Panc1 (cell line): Measurements from ENCODE around the gene EIF4ENIF1. TPM values are rescaled to one million over a fixed set of nuclear protein-coding genes. Genes with fewer than 3 reads are reported as not detected.

Experiments
- ATAC-seq: fragments of 200-7000 bp; cut with Tn5 transposase; 2 replicates; pipeline ENCODE4 v1.9.1; 2020; ENCODE audit warnings: mild to moderate bottlenecking, moderate library complexity
- BruUV-seq: library from RNA; stranded (reverse); fragments of 400-500 nt; replicated peaks from 2 replicates; lab custom pipeline; 2021; lab: Mats Ljungman, UMichigan
- CTCF ChIA-PET: fragments of 300-600 bp; sonication (Branson Sonifier 250); formaldehyde crosslinking; loops from one replicate; lab custom pipeline; 2022; ENCODE audit warnings: antibody characterized with exemption; lab: Charles Lee
- POLR2A ChIA-PET: fragments of 300-600 bp; sonication (Branson Sonifier 250); formaldehyde crosslinking; loops from one replicate; lab custom pipeline; 2022; ENCODE audit warnings: antibody characterized with exemption; lab: Charles Lee
- DNase-seq: peaks from one replicate; pipeline ENCODE4 v3.0.0-alpha.2; 2010; ENCODE audit warnings: low read depth, low spot score
- H3K27ac ChIP-seq: 2 replicates; pipeline ENCODE4 v1.5.1; 2011; ENCODE audit warnings: mild to moderate bottlenecking, low read length, inconsistent platforms
- H3K27me3 ChIP-seq: fragments of 200-500 bp; sonication (Bioruptor generic); 2 replicates; pipeline ENCODE4 v1.6.0; 2014; ENCODE audit warnings: low read length, inconsistent platforms; ENCODE audit not compliant: control insufficient read depth, insufficient read depth
- H3K36me3 ChIP-seq: fragments of 200-500 bp; sonication (Bioruptor generic); 2 replicates; pipeline ENCODE4 v1.5.1; 2014; ENCODE audit warnings: inconsistent platforms, mild to moderate bottlenecking, low read length, moderate library complexity; ENCODE audit not compliant: control insufficient read depth, insufficient read depth
- H3K4me1 ChIP-seq: 2 replicates; pipeline ENCODE4 v1.5.1; 2011; ENCODE audit warnings: inconsistent platforms, mild to moderate bottlenecking, low read length, moderate library complexity; ENCODE audit not compliant: control insufficient read depth, insufficient read depth
- H3K4me3 ChIP-seq, 2 experiments: 2 replicates each; pipeline ENCODE4 v1.5.1; 2011 to 2012; ENCODE audit warnings: low read depth in 2 of 2, low read length in 2 of 2, mild to moderate bottlenecking in 2 of 2, inconsistent platforms in 1 of 2, moderate library complexity in 1 of 2
- H3K9me3 ChIP-seq: fragments of 200-500 bp; sonication (Bioruptor generic); 2 replicates; pipeline ENCODE4 v1.5.1; 2014; ENCODE audit warnings: low read depth, mild to moderate bottlenecking, inconsistent platforms, low read length, moderate library complexity; ENCODE audit not compliant: control insufficient read depth, insufficient read depth
- POLR2AphosphoS5 ChIP-seq: IDR thresholded peaks from 2 replicates; pipeline ENCODE4 v1.6.1; 2012; ENCODE audit warnings: mild to moderate bottlenecking, low read depth, low read length, moderate library complexity
- SIN3A ChIP-seq: IDR thresholded peaks from 2 replicates; pipeline ENCODE4 v1.6.1; 2012; ENCODE audit warnings: low read depth, mild to moderate bottlenecking, low read length, moderate library complexity, borderline replicate concordance; ENCODE audit not compliant: insufficient read depth
- TCF7L2 ChIP-seq: IDR thresholded peaks from 2 replicates; pipeline ENCODE4 v1.6.1; 2011; ENCODE audit warnings: mild to moderate bottlenecking, low read depth, low read length, inconsistent platforms
- in situ Hi-C: cut with HindIII; loops from 2 replicates; pipeline ENCODE4 v1.10.0; 2016; ENCODE audit warnings: low sequenced_read_pairs, low pct_unique_long_range_greater_than_20kb
- intact Hi-C: fragments of 100-400 bp; cut with micrococcal nuclease; formaldehyde crosslinking; loops from one replicate; pipeline ENCODE4 v1.10.0; 2022; ENCODE audit not compliant: unreplicated experiment
- total RNA-seq: library from RNA; stranded (reverse); gene quantifications from one replicate; pipeline ENCODE4 v1.2.1, GENCODE V29; 2021; ENCODE audit not compliant: unreplicated experiment
- TF ChIP-seq, protein P1 (sequence below): fragments of 450-650 bp; IDR thresholded peaks from 2 replicates; pipeline ENCODE4 v1.5.1; 2017; ENCODE audit warnings: mild to moderate bottlenecking
- TF ChIP-seq, protein P2 (sequence below), 2 experiments: IDR thresholded peaks; 2 replicates each; pipeline ENCODE4 v1.6.1; 2011 to 2012; ENCODE audit warnings: low read depth in 2 of 2, control low read depth in 1 of 2, low read length in 1 of 2, mild to moderate bottlenecking in 1 of 2, moderate library complexity in 1 of 2; ENCODE audit not compliant: insufficient read depth in 1 of 2

EIF4ENIF1 gene
- total RNA-seq, 1 experiment from 2014 or later = 23.3 TPM

DNA sequence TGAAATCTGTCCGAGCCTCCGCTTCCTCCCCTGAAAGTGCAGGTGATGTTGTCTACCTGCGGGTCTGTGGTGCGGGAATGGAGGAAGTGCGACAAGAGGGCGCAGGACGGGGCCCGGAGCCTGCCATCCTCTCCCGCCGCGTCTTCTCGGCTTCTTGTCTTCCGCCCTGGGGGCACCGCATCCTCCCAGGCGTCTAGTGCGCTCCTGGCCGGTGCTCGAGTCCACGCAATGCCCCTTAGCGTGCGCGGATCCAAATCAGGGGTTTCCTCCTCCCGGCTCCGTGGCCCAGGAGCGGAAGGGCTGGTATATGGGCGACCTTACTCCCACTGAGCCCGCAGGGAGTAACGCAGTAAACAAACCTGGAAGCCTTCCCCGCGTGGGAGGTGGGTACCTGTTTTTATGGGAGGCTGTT is 7.1 kb upstream of the EIF4ENIF1 start:
- intact Hi-C loops (no loop called here), in situ Hi-C loops (no loop called here)
- Histone ChIP-seq H3K4me1 (no peaks in the 10 kb centered on the region), H3K27ac (peak overlapping the region; percentile 84), H3K27me3 (no peaks in the 10 kb centered on the region), H3K9me3 (no peaks in the 10 kb centered on the region), H3K36me3 (no peaks in the 10 kb centered on the region; the same call in none of the 2 replicates), H3K4me3 (peak overlapping the region; percentile 77 to 89)
- TF ChIP-seq TCF7L2 (no peak), POLR2AphosphoS5 (no peak), SIN3A (no peak)
- TF ChIP-seq, protein P1, sequence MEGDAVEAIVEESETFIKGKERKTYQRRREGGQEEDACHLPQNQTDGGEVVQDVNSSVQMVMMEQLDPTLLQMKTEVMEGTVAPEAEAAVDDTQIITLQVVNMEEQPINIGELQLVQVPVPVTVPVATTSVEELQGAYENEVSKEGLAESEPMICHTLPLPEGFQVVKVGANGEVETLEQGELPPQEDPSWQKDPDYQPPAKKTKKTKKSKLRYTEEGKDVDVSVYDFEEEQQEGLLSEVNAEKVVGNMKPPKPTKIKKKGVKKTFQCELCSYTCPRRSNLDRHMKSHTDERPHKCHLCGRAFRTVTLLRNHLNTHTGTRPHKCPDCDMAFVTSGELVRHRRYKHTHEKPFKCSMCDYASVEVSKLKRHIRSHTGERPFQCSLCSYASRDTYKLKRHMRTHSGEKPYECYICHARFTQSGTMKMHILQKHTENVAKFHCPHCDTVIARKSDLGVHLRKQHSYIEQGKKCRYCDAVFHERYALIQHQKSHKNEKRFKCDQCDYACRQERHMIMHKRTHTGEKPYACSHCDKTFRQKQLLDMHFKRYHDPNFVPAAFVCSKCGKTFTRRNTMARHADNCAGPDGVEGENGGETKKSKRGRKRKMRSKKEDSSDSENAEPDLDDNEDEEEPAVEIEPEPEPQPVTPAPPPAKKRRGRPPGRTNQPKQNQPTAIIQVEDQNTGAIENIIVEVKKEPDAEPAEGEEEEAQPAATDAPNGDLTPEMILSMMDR = no peak
- TF ChIP-seq, protein P2, sequence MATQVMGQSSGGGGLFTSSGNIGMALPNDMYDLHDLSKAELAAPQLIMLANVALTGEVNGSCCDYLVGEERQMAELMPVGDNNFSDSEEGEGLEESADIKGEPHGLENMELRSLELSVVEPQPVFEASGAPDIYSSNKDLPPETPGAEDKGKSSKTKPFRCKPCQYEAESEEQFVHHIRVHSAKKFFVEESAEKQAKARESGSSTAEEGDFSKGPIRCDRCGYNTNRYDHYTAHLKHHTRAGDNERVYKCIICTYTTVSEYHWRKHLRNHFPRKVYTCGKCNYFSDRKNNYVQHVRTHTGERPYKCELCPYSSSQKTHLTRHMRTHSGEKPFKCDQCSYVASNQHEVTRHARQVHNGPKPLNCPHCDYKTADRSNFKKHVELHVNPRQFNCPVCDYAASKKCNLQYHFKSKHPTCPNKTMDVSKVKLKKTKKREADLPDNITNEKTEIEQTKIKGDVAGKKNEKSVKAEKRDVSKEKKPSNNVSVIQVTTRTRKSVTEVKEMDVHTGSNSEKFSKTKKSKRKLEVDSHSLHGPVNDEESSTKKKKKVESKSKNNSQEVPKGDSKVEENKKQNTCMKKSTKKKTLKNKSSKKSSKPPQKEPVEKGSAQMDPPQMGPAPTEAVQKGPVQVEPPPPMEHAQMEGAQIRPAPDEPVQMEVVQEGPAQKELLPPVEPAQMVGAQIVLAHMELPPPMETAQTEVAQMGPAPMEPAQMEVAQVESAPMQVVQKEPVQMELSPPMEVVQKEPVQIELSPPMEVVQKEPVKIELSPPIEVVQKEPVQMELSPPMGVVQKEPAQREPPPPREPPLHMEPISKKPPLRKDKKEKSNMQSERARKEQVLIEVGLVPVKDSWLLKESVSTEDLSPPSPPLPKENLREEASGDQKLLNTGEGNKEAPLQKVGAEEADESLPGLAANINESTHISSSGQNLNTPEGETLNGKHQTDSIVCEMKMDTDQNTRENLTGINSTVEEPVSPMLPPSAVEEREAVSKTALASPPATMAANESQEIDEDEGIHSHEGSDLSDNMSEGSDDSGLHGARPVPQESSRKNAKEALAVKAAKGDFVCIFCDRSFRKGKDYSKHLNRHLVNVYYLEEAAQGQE (IDR thresholded peaks at IDR 0.05; ENCODE audit: insufficient read depth in 1 of 2, low read depth in 2 of 2, low read length in 1 of 2) = no peak
- peak; percentile 47 for ATAC-seq
- POLR2A ChIA-PET = no interaction called here
- CTCF ChIA-PET = no interaction called here
- DNase-seq = no peak
- no TSS peak for BruUV-seq

GRCh38 chr22:31496007-31496734 is 6.5 kb upstream of the EIF4ENIF1 start, which contains the start of gene SFI1:
TSS of gene SFI1 (plus strand) at chr22:31496536. CDS start at chr22:31508285, 11,749 bp downstream.
- H3K27me3 ChIP-seq = no peaks in the 10 kb centered on the region
- no peaks in the 10 kb centered on the region; the same call in none of the 2 replicates for H3K36me3 ChIP-seq
- POLR2A ChIA-PET = no interaction called here
- no TSS peak for BruUV-seq
- H3K4me1 ChIP-seq = peaks cover 1% of the 10 kb centered on the region; the same call in 1 of the 2 replicates
- CTCF ChIA-PET = no interaction called here
- peak; percentile 98 for ATAC-seq
- TF ChIP-seq SIN3A (peak; percentile 87; the same call in 1 of the 2 replicates), POLR2AphosphoS5 (peak; percentile 60; the same call in 1 of the 2 replicates), TCF7L2 (no peak)
- TF ChIP-seq, protein P2 (IDR thresholded peaks at IDR 0.05; ENCODE audit: insufficient read depth in 1 of 2, low read depth in 2 of 2, low read length in 1 of 2) = no peak
- TF ChIP-seq, protein P1 = no peak; the same call in 1 of the 2 replicates
- H3K9me3 ChIP-seq = no peaks in the 10 kb centered on the region
- H3K27ac ChIP-seq = peak within 1 kb of the TSS; percentile 84
- intact Hi-C loops (no loop called here), in situ Hi-C loops (no loop called here)
- peak; percentile 35 for DNase-seq
- H3K4me3 ChIP-seq = peak within 1 kb of the TSS; percentile 77 to 89
